NB4 (cell line): ENCODE data around the gene MAN2C1.

ENCODE experiments used
- DNase-seq: peaks from one replicate; pipeline ENCODE4 v3.0.0; 2010; ENCODE audit warnings: low read depth
- H3K4me3 ChIP-seq: one replicate; pipeline ENCODE4 v1.5.1; 2011; ENCODE audit warnings: mild to moderate bottlenecking, low read depth, low read length, moderate library complexity
- MYC ChIP-seq: IDR thresholded peaks from 2 replicates; pipeline ENCODE4 v1.6.1; 2011; ENCODE audit warnings: low read depth, low read length
- POLR2A ChIP-seq: IDR thresholded peaks from 2 replicates; pipeline ENCODE4 v1.6.1; 2011; ENCODE audit warnings: mild to moderate bottlenecking; ENCODE audit not compliant: insufficient read length; ENCODE audit errors: extremely low read depth
- TF ChIP-seq, protein P1 (sequence below): IDR thresholded peaks from 2 replicates; pipeline ENCODE4 v1.6.1; 2011; ENCODE audit warnings: low read depth, low read length
- TF ChIP-seq, protein P2 (sequence below): IDR thresholded peaks from one replicate; pipeline ENCODE4 v1.5.1; 2012; ENCODE audit warnings: low read depth, low read length

Gene MAN2C1

DNA sequence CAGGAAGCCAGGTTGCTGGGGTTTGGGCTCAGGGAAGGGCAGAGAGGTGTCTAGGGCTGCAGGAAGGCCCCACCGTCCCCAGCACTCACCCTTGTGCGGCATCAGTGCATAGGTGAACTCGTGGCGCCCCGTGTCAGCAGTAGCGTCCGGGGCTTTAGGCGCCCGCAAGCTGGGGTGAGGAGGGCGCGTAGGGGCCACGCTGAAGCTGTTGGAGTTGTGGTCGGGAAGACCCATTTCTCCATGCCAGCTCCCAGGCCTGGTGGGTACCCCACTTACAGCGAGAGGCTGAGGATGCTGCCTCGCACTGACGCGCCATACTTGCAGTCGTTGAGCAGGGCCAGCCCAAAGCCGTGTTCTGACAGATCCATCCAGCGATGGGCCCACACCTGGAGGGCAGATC is 11.9 kb downstream of the MAN2C1 start:
- DNase-seq = no peak
- H3K4me3 ChIP-seq = no peak overlapping the region
- TF ChIP-seq, protein P1, sequence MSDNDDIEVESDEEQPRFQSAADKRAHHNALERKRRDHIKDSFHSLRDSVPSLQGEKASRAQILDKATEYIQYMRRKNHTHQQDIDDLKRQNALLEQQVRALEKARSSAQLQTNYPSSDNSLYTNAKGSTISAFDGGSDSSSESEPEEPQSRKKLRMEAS = no peak
- TF ChIP-seq, protein P2, sequence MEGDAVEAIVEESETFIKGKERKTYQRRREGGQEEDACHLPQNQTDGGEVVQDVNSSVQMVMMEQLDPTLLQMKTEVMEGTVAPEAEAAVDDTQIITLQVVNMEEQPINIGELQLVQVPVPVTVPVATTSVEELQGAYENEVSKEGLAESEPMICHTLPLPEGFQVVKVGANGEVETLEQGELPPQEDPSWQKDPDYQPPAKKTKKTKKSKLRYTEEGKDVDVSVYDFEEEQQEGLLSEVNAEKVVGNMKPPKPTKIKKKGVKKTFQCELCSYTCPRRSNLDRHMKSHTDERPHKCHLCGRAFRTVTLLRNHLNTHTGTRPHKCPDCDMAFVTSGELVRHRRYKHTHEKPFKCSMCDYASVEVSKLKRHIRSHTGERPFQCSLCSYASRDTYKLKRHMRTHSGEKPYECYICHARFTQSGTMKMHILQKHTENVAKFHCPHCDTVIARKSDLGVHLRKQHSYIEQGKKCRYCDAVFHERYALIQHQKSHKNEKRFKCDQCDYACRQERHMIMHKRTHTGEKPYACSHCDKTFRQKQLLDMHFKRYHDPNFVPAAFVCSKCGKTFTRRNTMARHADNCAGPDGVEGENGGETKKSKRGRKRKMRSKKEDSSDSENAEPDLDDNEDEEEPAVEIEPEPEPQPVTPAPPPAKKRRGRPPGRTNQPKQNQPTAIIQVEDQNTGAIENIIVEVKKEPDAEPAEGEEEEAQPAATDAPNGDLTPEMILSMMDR = no peak
- TF ChIP-seq POLR2A (no peak), MYC (no peak)

DNA sequence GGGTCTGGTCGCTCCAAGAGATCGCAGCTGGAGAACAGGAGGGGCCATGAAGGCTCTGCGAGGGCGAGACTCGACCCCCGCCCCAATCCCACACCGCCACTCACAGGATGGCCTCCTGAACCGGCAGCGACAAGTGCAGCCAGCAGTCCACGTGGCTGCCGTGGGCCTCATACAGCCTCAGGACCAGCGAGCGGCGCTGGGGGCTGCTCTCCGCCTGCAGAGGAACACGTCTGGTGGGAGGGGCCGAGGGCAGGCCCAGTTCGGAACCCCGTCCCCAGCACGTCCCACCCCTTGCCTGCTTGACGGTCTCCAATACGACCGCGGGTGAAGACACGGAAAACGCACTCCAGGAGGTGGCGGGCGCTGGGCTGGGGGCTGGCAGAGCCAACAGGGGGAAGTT is 12.4 kb downstream of the MAN2C1 start:
- H3K4me3 ChIP-seq = no peak overlapping the region
- no peak for DNase-seq
- TF ChIP-seq, protein P2 = no peak
- no peak for TF ChIP-seq POLR2A
- TF ChIP-seq MYC = no peak
- TF ChIP-seq, protein P1 = no peak

DNA sequence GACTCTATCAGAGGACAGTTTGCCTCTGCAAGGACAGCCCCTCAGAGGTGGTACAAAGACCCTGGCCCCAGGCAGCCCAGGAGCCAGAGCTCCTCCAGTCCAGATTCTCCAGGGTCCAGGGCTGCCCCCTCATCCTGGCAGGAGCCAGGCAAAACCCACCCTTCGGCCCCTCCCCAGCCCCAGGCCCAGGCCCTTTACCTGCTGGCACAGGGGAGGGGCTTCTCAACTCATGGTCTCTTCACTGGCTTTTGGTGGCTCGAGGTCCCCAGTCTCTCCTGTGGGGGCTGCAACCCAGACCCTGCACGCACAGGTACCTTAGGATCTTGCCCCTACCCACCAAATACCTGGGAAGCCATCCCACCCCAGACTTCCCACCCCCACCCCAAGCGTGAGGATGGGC is 13.0 kb downstream of the MAN2C1 start:
- H3K4me3 ChIP-seq = no peak overlapping the region
- TF ChIP-seq POLR2A = no peak
- TF ChIP-seq, protein P2 = no peak
- TF ChIP-seq, protein P1 = no peak
- no peak for TF ChIP-seq MYC
- no peak for DNase-seq

DNA sequence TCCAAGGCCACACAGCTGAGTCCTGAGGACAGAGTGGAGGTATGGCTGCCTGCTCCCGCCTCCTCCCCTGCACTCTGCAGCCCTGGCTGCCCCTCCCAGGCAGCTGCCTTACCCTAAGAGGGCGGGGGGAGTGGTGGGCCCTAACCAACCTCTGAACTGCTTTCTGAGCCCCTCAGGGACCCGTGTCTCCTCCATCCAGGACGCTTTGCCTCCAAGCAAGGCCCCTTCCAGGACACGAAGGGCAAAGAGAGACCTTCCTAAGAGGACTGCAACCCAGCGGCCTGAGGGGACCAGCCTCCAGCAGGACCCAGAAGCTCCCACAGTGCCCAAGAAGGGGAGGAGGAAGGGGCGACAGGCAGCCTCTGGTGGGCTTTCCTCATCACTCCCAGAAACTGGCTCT is 14.0 kb downstream of the MAN2C1 start:
- no peak for DNase-seq
- H3K4me3 ChIP-seq = no peak overlapping the region
- TF ChIP-seq MYC = no peak
- TF ChIP-seq POLR2A = no peak
- TF ChIP-seq, protein P2 = no peak

DNA sequence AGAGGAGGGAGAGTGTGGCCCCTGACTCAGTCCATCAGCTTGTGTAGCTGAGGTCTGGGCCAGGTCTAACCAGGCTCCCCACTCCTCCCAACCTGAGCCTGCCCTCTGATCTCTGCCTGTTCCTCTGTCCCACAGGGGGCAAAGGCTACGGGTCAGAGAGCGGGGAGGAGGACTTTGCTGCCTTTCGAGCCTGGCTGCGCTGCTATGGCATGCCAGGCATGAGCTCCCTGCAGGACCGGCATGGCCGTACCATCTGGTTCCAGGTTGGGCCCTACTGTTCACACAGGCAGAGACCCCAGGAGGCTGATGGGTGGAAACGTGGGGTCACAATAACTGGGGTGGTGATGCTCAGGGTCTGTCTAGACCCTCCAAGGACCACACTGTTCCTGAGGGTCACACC is 14.8 kb downstream of the MAN2C1 start:
- TF ChIP-seq MYC (no peak), POLR2A (no peak)
- TF ChIP-seq, protein P1 = no peak
- TF ChIP-seq, protein P2 = no peak
- no peak for DNase-seq
- no peak overlapping the region for H3K4me3 ChIP-seq
